Neural progenitor cell (in vitro differentiated cells): ENCODE measurements around the gene GJB6.

ENCODE experiments used
- EZH2 ChIP-seq: fragments of 200-600 bp; sonication (generic); IDR thresholded peaks from 2 replicates; pipeline ENCODE4 v1.6.1; 2017; ENCODE audit warnings: antibody characterized with exemption, mild to moderate bottlenecking, moderate library complexity
- EZH2phosphoT487 ChIP-seq: fragments of 200-600 bp; sonication (generic); IDR thresholded peaks from 2 replicates; pipeline ENCODE4 v1.6.1; 2017; ENCODE audit warnings: antibody characterized with exemption
- TF ChIP-seq, protein P1 (sequence below): fragments of 200-600 bp; sonication (generic); IDR thresholded peaks from 2 replicates; pipeline ENCODE4 v1.5.1; 2017; ENCODE audit warnings: antibody characterized with exemption, mild to moderate bottlenecking

DNA sequence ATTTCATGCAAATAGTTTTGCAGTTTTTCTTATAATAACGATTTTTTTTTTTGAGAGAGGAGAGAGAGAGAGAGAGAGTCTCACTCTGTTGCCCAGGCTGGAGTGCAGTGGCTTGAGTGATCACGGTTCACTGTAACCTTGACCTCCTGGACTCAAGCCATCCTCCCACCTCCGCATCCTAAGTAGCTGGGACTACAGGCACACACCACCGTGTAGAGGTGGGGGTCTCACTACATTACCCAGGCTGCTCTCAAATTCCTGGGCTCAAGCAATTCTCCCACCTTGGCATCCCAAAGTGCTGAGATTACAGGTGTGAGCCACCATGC, 26.8 kb upstream of the GJB6 start:
- TF ChIP-seq, protein P1, sequence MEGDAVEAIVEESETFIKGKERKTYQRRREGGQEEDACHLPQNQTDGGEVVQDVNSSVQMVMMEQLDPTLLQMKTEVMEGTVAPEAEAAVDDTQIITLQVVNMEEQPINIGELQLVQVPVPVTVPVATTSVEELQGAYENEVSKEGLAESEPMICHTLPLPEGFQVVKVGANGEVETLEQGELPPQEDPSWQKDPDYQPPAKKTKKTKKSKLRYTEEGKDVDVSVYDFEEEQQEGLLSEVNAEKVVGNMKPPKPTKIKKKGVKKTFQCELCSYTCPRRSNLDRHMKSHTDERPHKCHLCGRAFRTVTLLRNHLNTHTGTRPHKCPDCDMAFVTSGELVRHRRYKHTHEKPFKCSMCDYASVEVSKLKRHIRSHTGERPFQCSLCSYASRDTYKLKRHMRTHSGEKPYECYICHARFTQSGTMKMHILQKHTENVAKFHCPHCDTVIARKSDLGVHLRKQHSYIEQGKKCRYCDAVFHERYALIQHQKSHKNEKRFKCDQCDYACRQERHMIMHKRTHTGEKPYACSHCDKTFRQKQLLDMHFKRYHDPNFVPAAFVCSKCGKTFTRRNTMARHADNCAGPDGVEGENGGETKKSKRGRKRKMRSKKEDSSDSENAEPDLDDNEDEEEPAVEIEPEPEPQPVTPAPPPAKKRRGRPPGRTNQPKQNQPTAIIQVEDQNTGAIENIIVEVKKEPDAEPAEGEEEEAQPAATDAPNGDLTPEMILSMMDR, result no peak
- TF ChIP-seq EZH2 (no peak), EZH2phosphoT487 (no peak)
